Fibroblast of mammary gland (primary cell): ENCODE data around the gene CASP7.

Source experiments
- DNase-seq: peaks from one replicate; pipeline ENCODE4 v3.0.0-alpha.2; 2010; ENCODE audit warnings: low read depth
- H3K4me3 ChIP-seq: 2 replicates; pipeline ENCODE4 v1.5.1; 2011; ENCODE audit warnings: low read depth, mild to moderate bottlenecking, low read length, moderate library complexity; ENCODE audit not compliant: control insufficient read depth
- TF ChIP-seq, protein P1 (sequence below): conservative IDR thresholded peaks from 2 replicates; pipeline ENCODE4 v1.5.1; 2011; ENCODE audit warnings: low read depth, low read length, inconsistent platforms; ENCODE audit not compliant: control insufficient read depth, insufficient read depth

CASP7 gene

DNA sequence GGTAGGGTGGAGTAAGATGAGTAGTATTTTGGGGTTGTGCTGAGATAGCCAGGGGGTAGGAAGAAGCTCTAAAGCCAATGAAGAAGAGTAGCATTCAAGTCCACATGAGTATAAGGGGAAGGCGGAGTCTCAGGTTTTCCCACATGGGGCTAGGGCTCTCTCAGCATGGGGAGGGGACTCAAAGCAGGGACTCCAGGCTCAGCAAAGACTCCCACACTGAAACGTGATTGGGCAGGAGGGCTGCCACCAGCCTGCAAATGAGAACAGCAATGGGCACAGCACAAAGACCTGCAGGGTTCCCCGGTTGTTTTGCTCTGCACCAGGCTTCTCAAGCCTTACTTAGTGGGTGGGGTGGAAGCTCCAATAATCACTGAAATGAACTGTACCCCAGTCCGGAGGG, 14.4 kb upstream of the CASP7 start:
- DNase-seq: no peak
- no peak overlapping the region for H3K4me3 ChIP-seq
- TF ChIP-seq, protein P1, sequence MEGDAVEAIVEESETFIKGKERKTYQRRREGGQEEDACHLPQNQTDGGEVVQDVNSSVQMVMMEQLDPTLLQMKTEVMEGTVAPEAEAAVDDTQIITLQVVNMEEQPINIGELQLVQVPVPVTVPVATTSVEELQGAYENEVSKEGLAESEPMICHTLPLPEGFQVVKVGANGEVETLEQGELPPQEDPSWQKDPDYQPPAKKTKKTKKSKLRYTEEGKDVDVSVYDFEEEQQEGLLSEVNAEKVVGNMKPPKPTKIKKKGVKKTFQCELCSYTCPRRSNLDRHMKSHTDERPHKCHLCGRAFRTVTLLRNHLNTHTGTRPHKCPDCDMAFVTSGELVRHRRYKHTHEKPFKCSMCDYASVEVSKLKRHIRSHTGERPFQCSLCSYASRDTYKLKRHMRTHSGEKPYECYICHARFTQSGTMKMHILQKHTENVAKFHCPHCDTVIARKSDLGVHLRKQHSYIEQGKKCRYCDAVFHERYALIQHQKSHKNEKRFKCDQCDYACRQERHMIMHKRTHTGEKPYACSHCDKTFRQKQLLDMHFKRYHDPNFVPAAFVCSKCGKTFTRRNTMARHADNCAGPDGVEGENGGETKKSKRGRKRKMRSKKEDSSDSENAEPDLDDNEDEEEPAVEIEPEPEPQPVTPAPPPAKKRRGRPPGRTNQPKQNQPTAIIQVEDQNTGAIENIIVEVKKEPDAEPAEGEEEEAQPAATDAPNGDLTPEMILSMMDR: no peak

- peak; percentile 78 for DNase-seq
- TF ChIP-seq, protein P1: no peak
- H3K4me3 ChIP-seq: no peak overlapping the region
Measured at GRCh38 chr10:113665806-113666354, 13.8 kb upstream of the CASP7 start.

DNA sequence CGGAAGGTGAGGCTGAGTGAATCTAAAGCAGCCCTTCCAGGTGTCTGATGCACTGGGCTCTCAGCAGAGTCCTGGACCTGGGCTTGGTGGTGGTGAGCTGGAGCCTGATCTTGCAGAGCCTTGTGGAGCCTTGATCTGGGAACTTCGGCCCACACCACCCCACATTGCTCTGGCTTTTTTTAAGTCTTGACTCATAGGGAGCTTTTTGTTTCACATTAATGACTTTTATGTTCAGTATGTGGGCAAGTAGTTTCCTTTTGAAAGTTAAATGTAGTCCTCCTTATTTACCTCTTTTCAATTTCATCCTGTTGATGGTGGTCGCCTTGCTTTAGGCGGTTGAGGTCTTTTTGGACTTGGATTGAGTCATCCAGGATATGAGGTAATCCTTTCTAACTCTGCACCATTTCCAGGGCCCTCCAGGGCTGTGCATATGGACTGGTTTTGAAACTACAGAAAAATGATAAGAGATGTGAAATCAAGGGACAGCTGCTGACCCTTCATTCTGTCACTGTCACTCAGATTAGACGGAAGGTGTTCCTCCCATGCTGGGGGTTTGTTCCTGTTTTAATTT, 12.9 kb upstream of the CASP7 start:
- DNase-seq: peak; percentile 33
- no peak overlapping the region for H3K4me3 ChIP-seq
- TF ChIP-seq, protein P1: no peak

DNA sequence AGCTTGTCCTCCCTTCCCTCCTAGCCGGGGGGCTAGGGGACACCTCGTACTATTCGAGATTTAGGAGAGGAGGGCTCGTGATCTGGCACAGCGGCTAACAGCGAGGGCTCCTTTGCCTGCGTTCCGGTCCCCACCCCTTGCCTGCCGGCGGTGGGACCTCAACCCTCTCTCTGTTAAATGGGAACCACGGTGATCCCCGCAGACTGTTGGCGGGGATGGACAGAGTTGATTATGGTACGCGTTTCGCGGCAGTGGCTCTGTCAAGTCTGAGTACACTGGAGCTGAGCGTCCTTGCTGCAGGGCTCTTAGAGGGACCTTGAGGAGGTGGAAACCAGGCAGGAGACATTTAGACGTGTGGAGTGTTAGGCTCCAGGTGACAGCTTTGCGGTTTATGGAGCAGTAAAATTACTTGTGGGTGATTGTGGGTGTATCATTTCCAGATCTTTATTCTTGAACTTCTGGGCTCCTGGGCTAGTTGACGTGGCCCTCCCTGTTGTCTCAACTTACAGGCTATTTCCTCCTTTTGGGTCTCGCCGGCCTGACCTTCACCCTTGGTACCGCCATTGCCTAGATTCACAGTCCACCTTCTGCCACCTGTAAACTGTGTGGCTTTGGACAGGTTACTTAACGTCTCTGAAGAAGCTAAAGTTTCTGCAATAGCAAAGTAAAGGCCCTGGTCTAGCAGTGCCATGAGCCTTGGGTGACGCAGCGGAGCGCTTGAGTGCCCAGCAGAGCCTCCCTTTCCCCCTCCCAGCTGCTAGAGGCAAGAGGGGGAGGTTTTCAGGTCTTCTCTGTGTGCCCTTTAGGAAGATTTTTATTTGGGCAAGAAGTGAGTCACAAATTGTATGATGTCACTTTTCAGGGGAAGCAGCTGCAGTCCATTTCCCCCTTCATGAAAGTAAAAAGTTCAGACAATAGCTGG, 739 bp downstream of the CASP7 start:
- peak; percentile 74 for DNase-seq
- TF ChIP-seq, protein P1: no peak

DNA sequence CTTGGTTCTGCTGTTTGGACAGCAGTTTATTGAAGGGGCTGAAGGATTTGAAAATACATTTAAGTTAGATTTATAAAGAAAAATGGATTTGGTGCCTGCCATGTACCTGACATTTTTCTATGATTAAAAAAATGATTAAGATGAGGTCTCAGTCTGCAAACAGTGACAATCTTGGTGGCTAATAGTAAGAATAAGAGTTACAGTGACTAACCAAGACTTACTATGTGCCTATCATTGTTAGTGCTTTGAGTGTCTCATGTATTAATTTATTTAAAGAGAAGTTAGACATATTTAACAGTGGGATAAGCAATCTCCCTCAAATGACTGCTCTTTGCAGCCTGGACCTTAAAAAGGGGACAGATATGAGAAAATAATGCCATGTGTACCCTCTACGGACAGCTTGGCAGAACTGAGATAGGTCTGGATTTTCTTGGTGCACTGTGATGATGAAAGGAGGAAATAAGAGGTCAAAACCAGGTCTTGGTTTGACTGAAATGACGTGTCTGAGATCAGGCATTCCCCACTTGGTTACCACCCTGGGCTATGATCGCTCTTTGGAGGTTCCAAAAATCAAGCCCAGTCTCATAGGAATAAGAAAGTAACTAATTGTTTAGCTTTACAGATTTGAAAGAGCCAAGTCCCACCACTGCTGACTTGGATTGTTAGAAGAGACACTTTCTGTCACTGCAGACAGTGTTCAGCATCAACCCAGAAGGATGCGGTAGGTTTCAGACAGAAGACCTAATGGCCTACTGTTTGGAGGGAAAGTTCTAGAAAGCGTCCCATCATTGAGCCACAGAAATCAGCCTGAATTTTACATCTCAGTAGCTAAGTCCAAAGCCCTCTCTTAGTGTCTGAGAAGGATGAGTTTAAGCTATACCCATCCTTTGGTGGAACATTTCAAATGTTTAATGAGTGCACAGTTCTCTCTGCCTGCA, 2.1 kb downstream of the CASP7 start:
- H3K4me3 ChIP-seq: no peak overlapping the region
- TF ChIP-seq, protein P1: no peak
- peak; percentile 2 for DNase-seq

More for the DNA sequence above, 739 bp downstream of the CASP7 start:
- H3K4me3 ChIP-seq: peak overlapping the region; percentile 97

DNA sequence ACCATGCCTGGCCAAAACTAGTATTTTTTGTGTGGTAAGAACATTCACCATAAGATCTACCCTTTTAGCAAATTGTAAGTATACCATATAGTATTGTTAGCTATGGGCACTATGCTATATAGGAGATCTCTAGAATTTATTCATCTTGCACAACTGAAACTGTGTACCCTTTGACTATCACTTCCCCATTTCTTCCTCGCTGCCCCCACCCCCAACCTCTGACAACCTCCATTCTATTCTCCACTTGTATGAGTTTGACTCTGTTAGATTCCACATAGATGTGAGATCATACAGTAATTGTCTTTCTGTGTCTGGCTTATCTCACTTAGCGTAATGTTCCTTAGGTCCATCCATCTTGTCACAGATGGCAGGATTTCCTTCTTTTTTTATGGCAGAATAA, 3.6 kb downstream of the CASP7 start:
- TF ChIP-seq, protein P1: no peak
- H3K4me3 ChIP-seq: no peak overlapping the region
- no peak for DNase-seq
